ENCODE measurements around the gene PLXNA4.

PLXNA4 gene, protein sequence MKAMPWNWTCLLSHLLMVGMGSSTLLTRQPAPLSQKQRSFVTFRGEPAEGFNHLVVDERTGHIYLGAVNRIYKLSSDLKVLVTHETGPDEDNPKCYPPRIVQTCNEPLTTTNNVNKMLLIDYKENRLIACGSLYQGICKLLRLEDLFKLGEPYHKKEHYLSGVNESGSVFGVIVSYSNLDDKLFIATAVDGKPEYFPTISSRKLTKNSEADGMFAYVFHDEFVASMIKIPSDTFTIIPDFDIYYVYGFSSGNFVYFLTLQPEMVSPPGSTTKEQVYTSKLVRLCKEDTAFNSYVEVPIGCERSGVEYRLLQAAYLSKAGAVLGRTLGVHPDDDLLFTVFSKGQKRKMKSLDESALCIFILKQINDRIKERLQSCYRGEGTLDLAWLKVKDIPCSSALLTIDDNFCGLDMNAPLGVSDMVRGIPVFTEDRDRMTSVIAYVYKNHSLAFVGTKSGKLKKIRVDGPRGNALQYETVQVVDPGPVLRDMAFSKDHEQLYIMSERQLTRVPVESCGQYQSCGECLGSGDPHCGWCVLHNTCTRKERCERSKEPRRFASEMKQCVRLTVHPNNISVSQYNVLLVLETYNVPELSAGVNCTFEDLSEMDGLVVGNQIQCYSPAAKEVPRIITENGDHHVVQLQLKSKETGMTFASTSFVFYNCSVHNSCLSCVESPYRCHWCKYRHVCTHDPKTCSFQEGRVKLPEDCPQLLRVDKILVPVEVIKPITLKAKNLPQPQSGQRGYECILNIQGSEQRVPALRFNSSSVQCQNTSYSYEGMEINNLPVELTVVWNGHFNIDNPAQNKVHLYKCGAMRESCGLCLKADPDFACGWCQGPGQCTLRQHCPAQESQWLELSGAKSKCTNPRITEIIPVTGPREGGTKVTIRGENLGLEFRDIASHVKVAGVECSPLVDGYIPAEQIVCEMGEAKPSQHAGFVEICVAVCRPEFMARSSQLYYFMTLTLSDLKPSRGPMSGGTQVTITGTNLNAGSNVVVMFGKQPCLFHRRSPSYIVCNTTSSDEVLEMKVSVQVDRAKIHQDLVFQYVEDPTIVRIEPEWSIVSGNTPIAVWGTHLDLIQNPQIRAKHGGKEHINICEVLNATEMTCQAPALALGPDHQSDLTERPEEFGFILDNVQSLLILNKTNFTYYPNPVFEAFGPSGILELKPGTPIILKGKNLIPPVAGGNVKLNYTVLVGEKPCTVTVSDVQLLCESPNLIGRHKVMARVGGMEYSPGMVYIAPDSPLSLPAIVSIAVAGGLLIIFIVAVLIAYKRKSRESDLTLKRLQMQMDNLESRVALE (N-terminal part only)

DNA sequence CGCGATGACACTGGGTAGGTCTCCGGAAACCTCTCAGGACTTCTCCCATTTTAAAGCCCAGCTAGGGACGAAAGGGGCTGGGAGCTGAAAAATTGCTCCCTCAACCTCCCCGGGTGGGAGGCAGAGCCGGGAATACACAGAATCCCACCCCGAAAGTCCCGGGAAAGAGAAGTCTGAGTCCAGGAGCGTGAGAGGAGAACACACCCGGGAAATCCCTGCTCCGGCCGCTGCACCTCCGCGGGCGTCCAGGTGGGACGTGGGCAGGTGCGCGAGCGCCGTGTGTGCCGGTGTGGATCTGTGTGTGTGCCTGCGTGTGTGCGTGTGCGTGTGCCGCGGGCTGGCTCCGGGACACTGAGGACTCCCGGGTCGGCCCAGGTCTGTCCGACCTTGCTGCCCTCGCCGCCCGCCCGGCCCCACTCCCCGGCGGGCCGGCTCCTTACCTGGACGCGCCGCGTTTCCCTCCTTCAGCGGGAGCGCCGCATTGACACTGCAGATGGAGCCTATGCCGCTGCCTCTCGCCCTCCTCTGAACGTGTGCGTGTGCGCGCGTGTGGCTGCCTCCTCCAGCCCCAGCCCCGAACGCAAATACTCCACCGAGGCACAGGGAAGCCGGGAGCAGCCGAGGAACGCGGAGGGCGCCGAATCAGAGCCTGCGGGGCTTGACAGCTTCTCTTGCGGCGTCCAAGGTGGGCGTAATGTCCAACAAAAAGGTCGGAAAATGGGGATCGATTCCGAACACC is at the start of gene PLXNA4:
TSS of gene PLXNA4 (minus strand) at position 489 of the 739 bp plus-strand sequence. CDS start 67,777 bp downstream, outside the sequence.
- TF ChIP-seq, protein P1, sequence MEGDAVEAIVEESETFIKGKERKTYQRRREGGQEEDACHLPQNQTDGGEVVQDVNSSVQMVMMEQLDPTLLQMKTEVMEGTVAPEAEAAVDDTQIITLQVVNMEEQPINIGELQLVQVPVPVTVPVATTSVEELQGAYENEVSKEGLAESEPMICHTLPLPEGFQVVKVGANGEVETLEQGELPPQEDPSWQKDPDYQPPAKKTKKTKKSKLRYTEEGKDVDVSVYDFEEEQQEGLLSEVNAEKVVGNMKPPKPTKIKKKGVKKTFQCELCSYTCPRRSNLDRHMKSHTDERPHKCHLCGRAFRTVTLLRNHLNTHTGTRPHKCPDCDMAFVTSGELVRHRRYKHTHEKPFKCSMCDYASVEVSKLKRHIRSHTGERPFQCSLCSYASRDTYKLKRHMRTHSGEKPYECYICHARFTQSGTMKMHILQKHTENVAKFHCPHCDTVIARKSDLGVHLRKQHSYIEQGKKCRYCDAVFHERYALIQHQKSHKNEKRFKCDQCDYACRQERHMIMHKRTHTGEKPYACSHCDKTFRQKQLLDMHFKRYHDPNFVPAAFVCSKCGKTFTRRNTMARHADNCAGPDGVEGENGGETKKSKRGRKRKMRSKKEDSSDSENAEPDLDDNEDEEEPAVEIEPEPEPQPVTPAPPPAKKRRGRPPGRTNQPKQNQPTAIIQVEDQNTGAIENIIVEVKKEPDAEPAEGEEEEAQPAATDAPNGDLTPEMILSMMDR (IDR thresholded peaks at IDR 0.05; ENCODE audit: control extremely low read depth, extremely low read depth, low read depth, missing control alignments) = no peak
- no peak for DNase-seq (ENCODE audit: extremely low spot score)
- ChIA-PET POLR2A (no interaction called here), CTCF (no interaction called here)

DNA sequence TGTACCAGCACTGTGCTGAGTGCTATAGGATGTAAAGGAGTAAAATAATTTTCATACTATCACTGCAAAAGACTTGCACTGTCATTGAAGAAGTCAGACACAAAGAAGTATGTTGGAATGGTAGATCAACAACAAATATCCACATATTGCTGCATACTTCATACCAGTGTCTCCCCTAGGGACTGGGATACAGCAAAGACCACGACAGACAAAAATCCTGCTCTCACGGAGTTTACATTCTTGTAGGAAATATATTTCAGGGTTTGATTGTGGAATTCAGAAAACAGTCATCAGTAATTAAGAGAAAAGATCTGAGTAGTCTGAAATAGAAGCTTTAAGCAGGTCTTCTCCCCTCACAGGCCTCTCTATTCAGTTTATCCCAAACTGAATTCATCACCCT is 49.4 kb upstream of the PLXNA4 start:
- TF ChIP-seq, protein P1 (IDR thresholded peaks at IDR 0.05; ENCODE audit: control extremely low read depth, extremely low read depth, low read depth, missing control alignments) = no peak
- DNase-seq (ENCODE audit: extremely low spot score) = no peak
- ChIA-PET POLR2A (no interaction called here), CTCF (interaction anchor here (1.4 kb wide), 1 partner anchor 10 kb away, joined by 3 read pairs; no protein-coding TSS in a partner anchor)

DNA sequence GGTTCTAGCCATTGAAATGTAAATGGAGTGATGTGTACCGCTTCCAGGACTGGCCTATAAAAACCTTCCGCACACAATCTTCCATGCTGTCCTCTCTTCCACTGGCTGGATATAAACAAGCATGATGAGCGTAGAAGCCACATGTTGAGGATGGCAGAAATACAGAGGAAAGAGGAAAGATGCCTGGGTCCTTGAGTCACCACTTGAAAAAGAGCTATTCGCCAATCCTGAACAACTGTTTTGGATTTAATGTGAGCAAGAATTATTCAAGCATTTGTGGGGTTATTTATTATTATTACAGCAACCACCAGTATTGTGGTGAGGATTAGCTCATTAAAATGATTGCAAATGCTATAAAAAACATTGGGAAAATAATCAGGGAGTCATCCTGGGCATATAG is 45.8 kb upstream of the PLXNA4 start:
- CTCF ChIA-PET = interaction anchor here (0.9 to 1.5 kb wide), 2 partner anchors 9 to 41 kb away, joined by 3 to 6 read pairs; no protein-coding TSS in a partner anchor

DNA sequence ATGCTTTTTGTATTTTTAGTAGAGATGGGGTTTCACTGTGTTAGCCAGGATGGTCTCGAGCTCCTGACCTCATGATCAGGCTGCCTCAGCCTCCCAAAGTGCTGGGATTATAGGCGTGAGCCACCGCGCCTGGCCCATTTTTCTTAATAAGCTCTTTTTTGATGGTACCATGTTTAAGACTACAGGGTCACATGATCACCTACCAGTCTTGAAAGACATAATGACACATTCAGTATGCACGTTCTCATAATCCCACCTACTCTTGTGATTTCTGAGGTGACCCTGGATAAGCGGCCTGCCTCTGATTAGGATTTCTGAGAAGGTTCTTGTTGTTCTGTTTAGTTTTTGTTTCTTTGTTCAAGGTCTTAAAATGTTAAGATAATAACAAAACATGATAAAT is 43.7 kb upstream of the PLXNA4 start:
- POLR2A ChIA-PET = no interaction called here

More for the DNA sequence above, 45.8 kb upstream of the PLXNA4 start:
- TF ChIP-seq, protein P1 (IDR thresholded peaks at IDR 0.05; ENCODE audit: control extremely low read depth, extremely low read depth, low read depth, missing control alignments) = no peak
- DNase-seq (ENCODE audit: extremely low spot score) = no peak
- POLR2A ChIA-PET = no interaction called here

DNA sequence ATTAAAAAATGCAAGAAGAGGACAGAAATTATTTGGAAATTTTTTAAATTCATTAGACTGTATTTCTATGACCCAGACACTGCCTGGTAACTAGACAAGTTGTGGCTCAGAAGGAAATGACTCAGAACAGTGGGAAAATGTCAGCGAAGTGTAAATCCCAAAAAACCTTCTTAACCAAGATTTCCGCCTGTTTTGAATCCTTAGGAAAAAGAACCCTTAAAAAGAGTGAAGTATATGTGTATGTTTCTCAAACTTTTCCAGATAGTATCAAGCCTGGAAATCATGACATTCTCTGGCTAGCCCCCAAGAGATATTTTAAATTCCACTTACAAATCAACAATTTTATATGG is 42.7 kb upstream of the PLXNA4 start:
- no peak for DNase-seq (ENCODE audit: extremely low spot score)
- ChIA-PET CTCF (interaction anchor here (0.9 to 1.0 kb wide), 2 partner anchors 9 to 38 kb away, joined by 3 read pairs; no protein-coding TSS in a partner anchor), POLR2A (no interaction called here)
- TF ChIP-seq, protein P1 (IDR thresholded peaks at IDR 0.05; ENCODE audit: control extremely low read depth, extremely low read depth, low read depth, missing control alignments) = no peak

More for the DNA sequence above, 43.7 kb upstream of the PLXNA4 start:
- TF ChIP-seq, protein P1 (IDR thresholded peaks at IDR 0.05; ENCODE audit: control extremely low read depth, extremely low read depth, low read depth, missing control alignments) = no peak
- no peak for DNase-seq (ENCODE audit: extremely low spot score)
- CTCF ChIA-PET = no interaction called here
